Measurements from ENCODE around the gene CHM.
"Not testable (repeated sequence)": the region's sequence is repeated elsewhere in the genome, so short reads cannot be mapped to it uniquely, and the experiment has no call there.

Gene CHM

GRCh38 chrX:85928606-85929005, 118.8 kb downstream of the CHM start:
- H3K4me3 ChIP-seq (ENCODE audit: low read length) = no peak overlapping the region
- H3F3A ChIP-seq (ENCODE audit: control insufficient read depth, insufficient read depth) = no peaks in the 10 kb centered on the region
- TF ChIP-seq EZH2phosphoT487 (IDR thresholded peaks at IDR 0.05; ENCODE audit: borderline replicate concordance, low read length) (no peak), CTCF (IDR thresholded peaks at IDR 0.05; ENCODE audit: low read depth, low read length, poor library complexity, severe bottlenecking) (no peak)
- no peaks in the 10 kb centered on the region for H3K79me2 ChIP-seq (ENCODE audit: control insufficient read depth, low read length)
- H3K4me1 ChIP-seq (ENCODE audit: control insufficient read depth, low read length) = no peaks in the 10 kb centered on the region
- H3K9me2 ChIP-seq (replicated peaks; ENCODE audit: control insufficient read depth, low read length) = no peaks in the 10 kb centered on the region
- H3K27me3 ChIP-seq (ENCODE audit: control insufficient read depth, low read length) = no peaks in the 10 kb centered on the region
- no peak overlapping the region for H3K4me2 ChIP-seq (ENCODE audit: low read length)
- no peaks in the 10 kb centered on the region for H4K20me1 ChIP-seq (ENCODE audit: control insufficient read depth, insufficient read depth, low read depth, low read length)
- H3K9me3 ChIP-seq (ENCODE audit: control insufficient read depth, insufficient read depth, low read length) = no peaks in the 10 kb centered on the region
- H3K27ac ChIP-seq (ENCODE audit: low read depth, low read length) = no peak overlapping the region
- H3K36me3 ChIP-seq (ENCODE audit: control insufficient read depth, low read length) = no peaks in the 10 kb centered on the region

- H3K79me2 ChIP-seq (ENCODE audit: control insufficient read depth, low read length) = no peaks in the 10 kb centered on the region
- H3K27ac ChIP-seq (ENCODE audit: low read depth, low read length) = no peak overlapping the region
- H3K4me1 ChIP-seq (ENCODE audit: control insufficient read depth, low read length) = no peaks in the 10 kb centered on the region
- no peaks in the 10 kb centered on the region for H3K9me2 ChIP-seq (replicated peaks; ENCODE audit: control insufficient read depth, low read length)
- H3K9me3 ChIP-seq (ENCODE audit: control insufficient read depth, insufficient read depth, low read length) = no peaks in the 10 kb centered on the region
- H3K36me3 ChIP-seq (ENCODE audit: control insufficient read depth, low read length) = no peaks in the 10 kb centered on the region
- no peaks in the 10 kb centered on the region for H4K20me1 ChIP-seq (ENCODE audit: control insufficient read depth, insufficient read depth, low read depth, low read length)
- H3K4me2 ChIP-seq (ENCODE audit: low read length) = no peak overlapping the region
- TF ChIP-seq CTCF (IDR thresholded peaks at IDR 0.05; ENCODE audit: low read depth, low read length, poor library complexity, severe bottlenecking) (no peak), EZH2phosphoT487 (IDR thresholded peaks at IDR 0.05; ENCODE audit: borderline replicate concordance, low read length) (no peak)
- H3F3A ChIP-seq (ENCODE audit: control insufficient read depth, insufficient read depth) = no peaks in the 10 kb centered on the region
- no peaks in the 10 kb centered on the region for H3K27me3 ChIP-seq (ENCODE audit: control insufficient read depth, low read length)
- H3K4me3 ChIP-seq (ENCODE audit: low read length) = no peak overlapping the region
Observed at GRCh38 chrX:85927740-85928139, 119.6 kb downstream of the CHM start.

GRCh38 chrX:85922821-85923220, 124.5 kb downstream of the CHM start:
- Histone ChIP-seq H3K4me2 (ENCODE audit: low read length) (no peak overlapping the region), H3K36me3 (ENCODE audit: control insufficient read depth, low read length) (no peaks in the 10 kb centered on the region), H3K9me3 (ENCODE audit: control insufficient read depth, insufficient read depth, low read length) (no peaks in the 10 kb centered on the region), H3K4me1 (ENCODE audit: control insufficient read depth, low read length) (no peaks in the 10 kb centered on the region), H3K27me3 (ENCODE audit: control insufficient read depth, low read length) (no peaks in the 10 kb centered on the region), H3F3A (ENCODE audit: control insufficient read depth, insufficient read depth) (no peaks in the 10 kb centered on the region), H3K9me2 (replicated peaks; ENCODE audit: control insufficient read depth, low read length) (no peaks in the 10 kb centered on the region), H3K79me2 (ENCODE audit: control insufficient read depth, low read length) (no peaks in the 10 kb centered on the region), H4K20me1 (ENCODE audit: control insufficient read depth, insufficient read depth, low read depth, low read length) (no peaks in the 10 kb centered on the region), H3K4me3 (ENCODE audit: low read length) (no peak overlapping the region), H3K27ac (ENCODE audit: low read depth, low read length) (no peak overlapping the region)
- TF ChIP-seq EZH2phosphoT487 (IDR thresholded peaks at IDR 0.05; ENCODE audit: borderline replicate concordance, low read length) (no peak), CTCF (IDR thresholded peaks at IDR 0.05; ENCODE audit: low read depth, low read length, poor library complexity, severe bottlenecking) (no peak)

- H3K27me3 ChIP-seq (ENCODE audit: control insufficient read depth, low read length); H3K27ac ChIP-seq (ENCODE audit: low read depth, low read length); H3K4me3 ChIP-seq (ENCODE audit: low read length); H3K4me2 ChIP-seq (ENCODE audit: low read length); H3K4me1 ChIP-seq (ENCODE audit: control insufficient read depth, low read length); H3K9me2 ChIP-seq (replicated peaks; ENCODE audit: control insufficient read depth, low read length); H3K79me2 ChIP-seq (ENCODE audit: control insufficient read depth, low read length); H4K20me1 ChIP-seq (ENCODE audit: control insufficient read depth, insufficient read depth, low read depth, low read length); H3F3A ChIP-seq (ENCODE audit: control insufficient read depth, insufficient read depth); H3K36me3 ChIP-seq (ENCODE audit: control insufficient read depth, low read length); H3K9me3 ChIP-seq (ENCODE audit: control insufficient read depth, insufficient read depth, low read length): not testable (repeated sequence)
Observed at GRCh38 chrX:85916656-85917280, 130.6 kb downstream of the CHM start.
